SU-DHL-6 (cell line): ENCODE results near the gene LRBA.

Experiments
- CTCF ChIP-seq: fragments of 200-600 bp; sonication (generic); IDR thresholded peaks from one replicate; pipeline ENCODE4 v1.5.1; 2017; ENCODE audit warnings: antibody characterized with exemption, mild to moderate bottlenecking, low read length, moderate library complexity; ENCODE audit not compliant: insufficient read depth, poor library complexity, severe bottlenecking
- EZH2phosphoT487 ChIP-seq: fragments of 200-600 bp; sonication (generic), shearing (Covaris generic); conservative IDR thresholded peaks from 2 replicates; pipeline ENCODE4 v1.6.1; 2018; ENCODE audit warnings: mild to moderate bottlenecking, antibody characterized with exemption, low read length, moderate library complexity, mixed read lengths

- TF ChIP-seq CTCF (no peak), EZH2phosphoT487 (no peak)
Observed at GRCh38 chr4:150994721-150995120, 20.4 kb downstream of the LRBA start.
